HG03342 (cell line): ENCODE data around the gene KIF1C.
A peak's percentile ranks its signal among the peaks of the same experiment; 100 is the strongest.
"Not testable (repeated sequence)": the region's sequence is repeated elsewhere in the genome, so short reads cannot be mapped to it uniquely, and the experiment has no call there.

Source experiments
- ATAC-seq: cut with Tn5 transposase; IDR thresholded peaks from one replicate; pipeline ENCODE4 v1.9.1; 2021; ENCODE audit warnings: mild to moderate bottlenecking, moderate library complexity; ENCODE audit not compliant: unreplicated experiment

The KIF1C gene

GRCh38 chr17:4999430-5000093, 1.8 kb downstream of the KIF1C start:
- no peak for ATAC-seq

- ATAC-seq, result no peak
These were observed 2.5 kb downstream of the KIF1C start for GRCh38 chr17:5000237-5000639.

GRCh38 chr17:5002121-5002788, 4.5 kb downstream of the KIF1C start:
- ATAC-seq, result no peak

- no peak for ATAC-seq
These were observed 5.6 kb downstream of the KIF1C start for GRCh38 chr17:5003214-5003867.

GRCh38 chr17:5011928-5012327, 14.2 kb downstream of the KIF1C start:
- no peak for ATAC-seq

- ATAC-seq, result no peak
These were observed 16.6 kb downstream of the KIF1C start for GRCh38 chr17:5014357-5014756.

- ATAC-seq, result no peak
These were observed 21.8 kb downstream of the KIF1C start for GRCh38 chr17:5019475-5019956.

GRCh38 chr17:5020502-5021023, 22.8 kb downstream of the KIF1C start:
- no peak for ATAC-seq

GRCh38 chr17:5022171-5022711, 24.5 kb downstream of the KIF1C start:
- ATAC-seq, result no peak

GRCh38 chr17:5023588-5024147, 25.9 kb downstream of the KIF1C start:
- no peak for ATAC-seq

GRCh38 chr17:5024604-5025003, 26.9 kb downstream of the KIF1C start:
- ATAC-seq, result no peak

- no peak for ATAC-seq
These were observed 29.5 kb downstream of the KIF1C start for GRCh38 chr17:5027299-5027698.

- no peak for ATAC-seq
These were observed 30.2 kb downstream of the KIF1C start for GRCh38 chr17:5027916-5028315.

GRCh38 chr17:5030168-5030567, 32.4 kb downstream of the KIF1C start:
- ATAC-seq, result not testable (repeated sequence)

GRCh38 chr17:5031365-5032082, 33.8 kb downstream of the KIF1C start:
- peak; percentile 62 for ATAC-seq

- no peak for ATAC-seq
These were observed 35.1 kb downstream of the KIF1C start for GRCh38 chr17:5032865-5033264.

GRCh38 chr17:5033352-5034015, 35.7 kb downstream of the KIF1C start:
- no peak for ATAC-seq

GRCh38 chr17:5034063-5034462, 36.3 kb downstream of the KIF1C start:
- ATAC-seq, result no peak

- ATAC-seq, result no peak
These were observed 36.9 kb downstream of the KIF1C start for GRCh38 chr17:5034651-5035050.

GRCh38 chr17:5035315-5035714, 37.6 kb downstream of the KIF1C start, which contains the start of gene SLC52A1:
SLC52A1 (minus strand) TSS chr17:5035426; CDS start chr17:5034606, 820 bp downstream.
- no peak for ATAC-seq
